PC-3 (cell line): ENCODE measurements around the gene PLEKHG3. TPM values are rescaled to one million over a fixed set of nuclear protein-coding genes. Genes with fewer than 3 reads are reported as not detected.

ENCODE experiments used
- ATAC-seq: fragments of 200-7000 bp; cut with Tn5 transposase; 2 replicates; pipeline ENCODE4 v1.9.1; 2020; ENCODE audit warnings: mild to moderate bottlenecking, moderate library complexity
- BruUV-seq: library from RNA; stranded (reverse); fragments of 400-500 nt; replicated peaks from 2 replicates; lab custom pipeline; 2021; lab: Mats Ljungman, UMichigan
- CTCF ChIA-PET: fragments of 300-600 bp; sonication (Branson Sonifier 250); formaldehyde crosslinking; loops from one replicate; lab custom pipeline; 2022; ENCODE audit warnings: antibody characterized with exemption; lab: Charles Lee
- POLR2A ChIA-PET: fragments of 300-600 bp; sonication (Branson Sonifier 250); formaldehyde crosslinking; loops from one replicate; lab custom pipeline; 2022; ENCODE audit warnings: antibody characterized with exemption; ENCODE audit not compliant: unreplicated experiment; lab: Charles Lee
- DNase-seq: peaks from one replicate; pipeline ENCODE4 v3.0.0-alpha.2; 2015
- H2AFZ ChIP-seq: fragments of 300-600 bp; sonication (generic); 2 replicates; pipeline ENCODE4 v1.6.0; 2016; ENCODE audit warnings: antibody characterized with exemption, low read length
- H3F3A ChIP-seq: fragments of 300-600 bp; sonication (generic); one replicate; pipeline ENCODE4 v1.6.0; 2017; ENCODE audit warnings: antibody characterized with exemption, low read length, control low read depth, mild to moderate bottlenecking; ENCODE audit not compliant: unreplicated experiment
- H3K27ac ChIP-seq: fragments of 300-600 bp; sonication (generic); 2 replicates; pipeline ENCODE4 v1.5.1; 2016; ENCODE audit warnings: mild to moderate bottlenecking, low read length
- H3K27me3 ChIP-seq: fragments of 300-600 bp; sonication (generic); 2 replicates; pipeline ENCODE4 v1.6.1; 2016; ENCODE audit warnings: low read length, mixed read lengths
- H3K36me3 ChIP-seq: fragments of 300-600 bp; sonication (generic); 2 replicates; pipeline ENCODE4 v1.6.1; 2016; ENCODE audit warnings: low read depth, mixed run types, low read length, mixed read lengths
- H3K4me1 ChIP-seq: fragments of 300-600 bp; sonication (generic); 2 replicates; pipeline ENCODE4 v1.5.1; 2016; ENCODE audit warnings: low read length; ENCODE audit not compliant: insufficient read depth
- H3K4me2 ChIP-seq: fragments of 300-600 bp; sonication (generic); 2 replicates; pipeline ENCODE4 v1.6.0; 2016; ENCODE audit warnings: low read length
- H3K4me3 ChIP-seq: fragments of 300-600 bp; sonication (generic); 2 replicates; pipeline ENCODE4 v1.5.1; 2016; ENCODE audit warnings: mild to moderate bottlenecking, low read length, mixed read lengths
- H3K79me2 ChIP-seq: fragments of 300-600 bp; sonication (generic); 2 replicates; pipeline ENCODE4 v1.6.1; 2017; ENCODE audit warnings: low read length, mixed read lengths
- H3K9ac ChIP-seq: fragments of 300-600 bp; sonication (generic); 2 replicates; pipeline ENCODE4 v1.6.0; 2016; ENCODE audit warnings: mild to moderate bottlenecking, low read length
- H3K9me2 ChIP-seq: fragments of 300-600 bp; sonication (generic); replicated peaks from 2 replicates; pipeline ENCODE4 v1.6.1; 2016; ENCODE audit warnings: mixed run types, low read length, mixed read lengths
- H3K9me3 ChIP-seq: fragments of 300-600 bp; sonication (generic); 2 replicates; pipeline ENCODE4 v1.6.1; 2016; ENCODE audit warnings: low read length, mixed read lengths
- H4K20me1 ChIP-seq: fragments of 300-600 bp; sonication (generic); 2 replicates; pipeline ENCODE4 v1.6.1; 2016; ENCODE audit warnings: low read length, mixed read lengths
- EZH2 ChIP-seq: fragments of 300-600 bp; sonication (generic); IDR thresholded peaks from one replicate; pipeline ENCODE4 v1.6.1; 2017; ENCODE audit warnings: antibody characterized with exemption, mild to moderate bottlenecking, low read length; ENCODE audit not compliant: unreplicated experiment
- EZH2phosphoT487 ChIP-seq: fragments of 300-600 bp; sonication (generic); IDR thresholded peaks from 2 replicates; pipeline ENCODE4 v1.6.1; 2018; ENCODE audit warnings: mild to moderate bottlenecking, antibody characterized with exemption, low read length, borderline replicate concordance
- intact Hi-C: fragments of 100-400 bp; cut with micrococcal nuclease; formaldehyde crosslinking; loops from 2 replicates; pipeline ENCODE4 v1.9.0; 2023
- total RNA-seq: library from RNA; depleted of rRNA; stranded (reverse); fragments of >200 nt; gene quantifications from 2 replicates; pipeline ENCODE4 v1.2.3, GENCODE V29; 2014
- TF ChIP-seq, protein P1 (sequence below): fragments of 300-600 bp; sonication (generic); conservative IDR thresholded peaks from 2 replicates; pipeline ENCODE4 v1.5.1; 2017; ENCODE audit warnings: antibody characterized with exemption, low read depth, mild to moderate bottlenecking, low read length

The PLEKHG3 gene
- total RNA-seq, 1 experiment from 2014 or later, result 49.6 TPM

DNA sequence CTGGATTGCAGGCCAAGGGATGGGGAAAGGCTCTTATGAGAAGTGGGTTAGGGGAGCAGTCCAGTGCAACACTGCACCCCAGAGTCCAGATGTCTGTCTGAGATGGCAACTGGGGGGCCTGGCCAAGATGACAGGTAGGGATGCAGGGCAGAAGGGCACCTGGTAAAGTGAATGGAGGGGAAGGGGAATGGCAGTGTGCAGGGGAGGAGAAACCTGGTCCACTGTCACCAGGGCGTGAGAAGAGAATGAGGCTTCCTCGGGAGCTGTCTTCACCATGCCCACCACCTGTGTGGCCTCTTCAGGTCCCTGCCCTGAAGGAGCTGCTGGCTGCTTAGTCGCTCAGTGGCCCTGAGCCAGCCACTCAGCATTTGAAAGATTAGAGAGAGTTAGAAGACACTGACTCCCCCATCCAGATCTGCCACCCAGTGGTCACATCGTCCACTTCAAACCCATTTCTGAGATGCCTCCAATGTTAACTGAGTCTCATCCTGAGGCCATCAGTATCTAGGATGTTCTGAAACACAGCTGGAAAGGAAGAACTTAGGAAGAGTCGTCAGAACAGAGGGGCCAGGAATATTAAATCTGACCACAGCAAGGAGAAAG lies 57.3 kb downstream of the PLEKHG3 start:
- Histone ChIP-seq H3K79me2 (no peaks in the 10 kb centered on the region), H3K36me3 (no peaks in the 10 kb centered on the region), H4K20me1 (no peaks in the 10 kb centered on the region), H3K4me3 (peak overlapping the region; percentile 37; the same call in 1 of the 2 replicates), H3K9me3 (no peaks in the 10 kb centered on the region), H3K27me3 (no peaks in the 10 kb centered on the region), H3K4me2 (peak overlapping the region; percentile 73), H3K27ac (peak overlapping the region; percentile 78), H3F3A (no peaks in the 10 kb centered on the region), H3K9ac (peak overlapping the region; percentile 21), H3K4me1 (peaks cover 77% of the 10 kb centered on the region), H3K9me2 (no peaks in the 10 kb centered on the region), H2AFZ (peak overlapping the region; percentile 27; the same call in 1 of the 2 replicates)
- TF ChIP-seq, protein P1, sequence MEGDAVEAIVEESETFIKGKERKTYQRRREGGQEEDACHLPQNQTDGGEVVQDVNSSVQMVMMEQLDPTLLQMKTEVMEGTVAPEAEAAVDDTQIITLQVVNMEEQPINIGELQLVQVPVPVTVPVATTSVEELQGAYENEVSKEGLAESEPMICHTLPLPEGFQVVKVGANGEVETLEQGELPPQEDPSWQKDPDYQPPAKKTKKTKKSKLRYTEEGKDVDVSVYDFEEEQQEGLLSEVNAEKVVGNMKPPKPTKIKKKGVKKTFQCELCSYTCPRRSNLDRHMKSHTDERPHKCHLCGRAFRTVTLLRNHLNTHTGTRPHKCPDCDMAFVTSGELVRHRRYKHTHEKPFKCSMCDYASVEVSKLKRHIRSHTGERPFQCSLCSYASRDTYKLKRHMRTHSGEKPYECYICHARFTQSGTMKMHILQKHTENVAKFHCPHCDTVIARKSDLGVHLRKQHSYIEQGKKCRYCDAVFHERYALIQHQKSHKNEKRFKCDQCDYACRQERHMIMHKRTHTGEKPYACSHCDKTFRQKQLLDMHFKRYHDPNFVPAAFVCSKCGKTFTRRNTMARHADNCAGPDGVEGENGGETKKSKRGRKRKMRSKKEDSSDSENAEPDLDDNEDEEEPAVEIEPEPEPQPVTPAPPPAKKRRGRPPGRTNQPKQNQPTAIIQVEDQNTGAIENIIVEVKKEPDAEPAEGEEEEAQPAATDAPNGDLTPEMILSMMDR, result peak; percentile 65
- TF ChIP-seq EZH2 (no peak), EZH2phosphoT487 (no peak)
- BruUV-seq, result no TSS peak
- intact Hi-C loops, result loop anchor here (1.0 to 5.0 kb wide), 3 partner anchors 35 to 131 kb away; partner anchors contain the start of gene PLEKHG3
- ChIA-PET POLR2A (interaction anchor here (0.7 to 1.2 kb wide), 2 partner anchors 62 to 221 kb away, joined by 3 to 4 read pairs; partner anchors contain the start of gene HSPA2), CTCF (interaction anchor here (0.7 to 1.5 kb wide), 9 partner anchors 11 to 225 kb away, joined by 3 to 9 read pairs (median 5); partner anchors contain the start of gene HSPA2)
- DNase-seq (peak; percentile 75), ATAC-seq (peak; percentile 3)

GRCh38 chr14:64762044-64763034 lies 58.1 kb downstream of the PLEKHG3 start:
- Histone ChIP-seq H3K4me2 (peak overlapping the region; percentile 73), H3K9me2 (no peaks in the 10 kb centered on the region), H3K36me3 (no peaks in the 10 kb centered on the region), H3K4me1 (peaks cover 75% of the 10 kb centered on the region), H4K20me1 (no peaks in the 10 kb centered on the region), H3K9ac (peak overlapping the region; percentile 21), H3K79me2 (no peaks in the 10 kb centered on the region), H3K27me3 (no peaks in the 10 kb centered on the region), H3K27ac (peak overlapping the region; percentile 78), H2AFZ (peak overlapping the region; percentile 27), H3F3A (no peaks in the 10 kb centered on the region), H3K9me3 (no peaks in the 10 kb centered on the region), H3K4me3 (peak overlapping the region; percentile 37; the same call in 1 of the 2 replicates)
- no TSS peak for BruUV-seq
- CTCF ChIA-PET, result interaction anchor here (0.6 to 1.5 kb wide), 12 partner anchors 10 to 222 kb away, joined by 3 to 9 read pairs (median 4); partner anchors contain the start of gene HSPA2
- peak; percentile 93 for DNase-seq
- POLR2A ChIA-PET, result interaction anchor here (0.5 to 1.2 kb wide), 3 partner anchors 55 to 222 kb away, joined by 3 to 4 read pairs (median 3); partner anchors contain the start of gene HSPA2
- TF ChIP-seq, protein P1, result no peak
- TF ChIP-seq EZH2 (no peak), EZH2phosphoT487 (no peak)
- intact Hi-C loops, result loop anchor here (1.0 to 5.0 kb wide), 3 partner anchors 36 to 130 kb away; partner anchors contain the start of gene PLEKHG3
- peak; percentile 45 for ATAC-seq
